Stomach (tissue), 4 donors: Measurements from ENCODE around the gene HECTD2.

Experiments used
- EP300 ChIP-seq: sonication (generic); formaldehyde crosslinking; IDR thresholded peaks from one replicate; pipeline ENCODE4 v1.6.1; 2017; ENCODE audit warnings: antibody characterized with exemption
- POLR2AphosphoS5 ChIP-seq, 3 donors: sonication (generic); formaldehyde crosslinking; IDR thresholded peaks; one replicate each; pipeline ENCODE4 v1.6.1; 2016; ENCODE audit warnings: antibody characterized with exemption in 3 of 3
- TF ChIP-seq, protein P1 (sequence below), 7 experiments: fragments of 450-650 bp in 4 of 7; fragments of 200-600 bp in 3 of 7; sonication (generic) in 3 of 7; IDR thresholded peaks; one replicate each; pipeline ENCODE4 v1.5.1; 2016 to 2019; ENCODE audit warnings: antibody characterized with exemption in 7 of 7, control low read depth in 2 of 7, mild to moderate bottlenecking in 1 of 7

DNA sequence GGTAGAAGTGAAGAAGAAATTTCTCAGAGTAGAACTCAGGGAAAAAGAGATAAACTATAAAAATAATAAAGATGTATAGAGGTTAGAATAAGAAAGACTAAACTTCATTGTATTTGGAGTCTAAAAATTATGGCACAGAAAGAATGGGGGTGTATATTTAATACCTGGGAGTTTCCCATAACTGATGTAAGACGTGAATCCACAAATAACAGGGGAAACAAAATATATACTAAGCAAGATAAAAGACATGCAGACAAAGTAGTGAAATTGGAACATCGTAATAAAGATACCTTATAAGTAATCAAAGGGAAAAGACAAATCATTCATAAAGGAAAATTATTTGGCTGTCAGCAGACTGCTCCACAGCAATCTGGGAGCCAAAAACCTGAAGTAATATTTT, 62.8 kb downstream of the HECTD2 start:
- TF ChIP-seq, protein P1, sequence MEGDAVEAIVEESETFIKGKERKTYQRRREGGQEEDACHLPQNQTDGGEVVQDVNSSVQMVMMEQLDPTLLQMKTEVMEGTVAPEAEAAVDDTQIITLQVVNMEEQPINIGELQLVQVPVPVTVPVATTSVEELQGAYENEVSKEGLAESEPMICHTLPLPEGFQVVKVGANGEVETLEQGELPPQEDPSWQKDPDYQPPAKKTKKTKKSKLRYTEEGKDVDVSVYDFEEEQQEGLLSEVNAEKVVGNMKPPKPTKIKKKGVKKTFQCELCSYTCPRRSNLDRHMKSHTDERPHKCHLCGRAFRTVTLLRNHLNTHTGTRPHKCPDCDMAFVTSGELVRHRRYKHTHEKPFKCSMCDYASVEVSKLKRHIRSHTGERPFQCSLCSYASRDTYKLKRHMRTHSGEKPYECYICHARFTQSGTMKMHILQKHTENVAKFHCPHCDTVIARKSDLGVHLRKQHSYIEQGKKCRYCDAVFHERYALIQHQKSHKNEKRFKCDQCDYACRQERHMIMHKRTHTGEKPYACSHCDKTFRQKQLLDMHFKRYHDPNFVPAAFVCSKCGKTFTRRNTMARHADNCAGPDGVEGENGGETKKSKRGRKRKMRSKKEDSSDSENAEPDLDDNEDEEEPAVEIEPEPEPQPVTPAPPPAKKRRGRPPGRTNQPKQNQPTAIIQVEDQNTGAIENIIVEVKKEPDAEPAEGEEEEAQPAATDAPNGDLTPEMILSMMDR (IDR thresholded peaks at IDR 0.05) = no peak
- TF ChIP-seq EP300 = no peak
- TF ChIP-seq POLR2AphosphoS5 (IDR thresholded peaks at IDR 0.05) = no peak
